ENCODE results near the gene COLGALT1. TPM values are rescaled to one million over a fixed set of nuclear protein-coding genes. Genes with fewer than 3 reads are reported as not detected.
"Not testable (repeated sequence)": the region's sequence is repeated elsewhere in the genome, so short reads cannot be mapped to it uniquely, and the experiment has no call there.

Gene COLGALT1
- total and polyA plus RNA-seq, 5 donors from 2014 or later, result 17.1 to 40.6 (median 18.3) TPM

- H3K4me3 Mint-ChIP-seq, result peak overlapping the region in 1 of 4 donors; percentile 34
- H3K27me3 Mint-ChIP-seq, result no peaks in the 10 kb centered on the region
These were observed 7.1 kb downstream of the COLGALT1 start for GRCh38 chr19:17562561-17562960.

GRCh38 chr19:17564781-17565180 lies 9.3 kb downstream of the COLGALT1 start:
- no peaks in the 10 kb centered on the region for H3K4me1 ChIP-seq (ENCODE audit: control insufficient read depth, insufficient read depth, low read length, poor library complexity, severe bottlenecking)
- Mint-ChIP-seq H3K27ac (no peak overlapping the region), H3K27me3 (no peaks in the 10 kb centered on the region), H3K4me1 (peaks cover 0 to 13% (median 3%) of the 10 kb centered on the region in 4 donors), H3K36me3 (peaks cover 23% of the 10 kb centered on the region), H3K4me3 (no peak overlapping the region), H3K9me3 (no peaks in the 10 kb centered on the region)
- DNase-seq (no peak), ATAC-seq (ENCODE audit: low read depth in 2 of 2) (no peak)
- no peaks in the 10 kb centered on the region for H3K9me3 ChIP-seq (ENCODE audit: control insufficient read depth in 2 of 2, low read length in 2 of 2)
- no peak overlapping the region for H3K27ac ChIP-seq (ENCODE audit: insufficient read depth, low read length, poor library complexity, severe bottlenecking)
- H3K4me3 ChIP-seq (ENCODE audit: low read depth, low read length), result no peak overlapping the region
- H3K27me3 ChIP-seq (ENCODE audit: control insufficient read depth, insufficient read depth, low read length), result no peaks in the 10 kb centered on the region
- H3K36me3 ChIP-seq (ENCODE audit: control insufficient read depth, insufficient read depth, low read length), result peaks cover 54% of the 10 kb centered on the region

More at GRCh38 chr19:17562561-17562960, 7.1 kb downstream of the COLGALT1 start:
- no peak overlapping the region for H3K27ac Mint-ChIP-seq
- ATAC-seq (ENCODE audit: low read depth in 2 of 2), result no peak
- peaks cover 0 to 19% (median 3%) of the 10 kb centered on the region in 4 donors for H3K4me1 Mint-ChIP-seq
- H3K9me3 Mint-ChIP-seq, result no peaks in the 10 kb centered on the region
- no peak for DNase-seq
- H3K36me3 ChIP-seq (ENCODE audit: control insufficient read depth, insufficient read depth, low read length), result peaks cover 49% of the 10 kb centered on the region
- H3K36me3 Mint-ChIP-seq, result peaks cover 19% of the 10 kb centered on the region
- no peaks in the 10 kb centered on the region for H3K4me1 ChIP-seq (ENCODE audit: control insufficient read depth, insufficient read depth, low read length, poor library complexity, severe bottlenecking)
- H3K9me3 ChIP-seq (ENCODE audit: control insufficient read depth in 2 of 2, low read length in 2 of 2), result no peaks in the 10 kb centered on the region
- no peaks in the 10 kb centered on the region for H3K27me3 ChIP-seq (ENCODE audit: control insufficient read depth, insufficient read depth, low read length)
- no peak overlapping the region for H3K27ac ChIP-seq (ENCODE audit: insufficient read depth, low read length, poor library complexity, severe bottlenecking)
- no peak overlapping the region for H3K4me3 ChIP-seq (ENCODE audit: low read depth, low read length)

GRCh38 chr19:17565611-17566010 lies 10.2 kb downstream of the COLGALT1 start:
- Histone ChIP-seq H3K27ac (ENCODE audit: insufficient read depth, low read length, poor library complexity, severe bottlenecking) (no peak overlapping the region), H3K4me1 (ENCODE audit: control insufficient read depth, insufficient read depth, low read length, poor library complexity, severe bottlenecking) (no peaks in the 10 kb centered on the region), H3K4me3 (ENCODE audit: low read depth, low read length) (no peak overlapping the region), H3K9me3 (ENCODE audit: control insufficient read depth in 2 of 2, low read length in 2 of 2) (no peaks in the 10 kb centered on the region), H3K36me3 (ENCODE audit: control insufficient read depth, insufficient read depth, low read length) (peaks cover 46% of the 10 kb centered on the region), H3K27me3 (ENCODE audit: control insufficient read depth, insufficient read depth, low read length) (no peaks in the 10 kb centered on the region)
- no peak for ATAC-seq (ENCODE audit: low read depth in 2 of 2)
- H3K36me3 Mint-ChIP-seq, result peaks cover 18% of the 10 kb centered on the region
- H3K4me1 Mint-ChIP-seq, result peaks cover 0 to 9% (median 1%) of the 10 kb centered on the region in 4 donors
- DNase-seq, result no peak
- H3K4me3 Mint-ChIP-seq, result no peak overlapping the region
- no peak overlapping the region for H3K27ac Mint-ChIP-seq
- H3K9me3 Mint-ChIP-seq, result no peaks in the 10 kb centered on the region
- no peaks in the 10 kb centered on the region for H3K27me3 Mint-ChIP-seq

- Histone ChIP-seq H3K36me3 (ENCODE audit: control insufficient read depth, insufficient read depth, low read length) (peaks cover 60% of the 10 kb centered on the region), H3K27me3 (ENCODE audit: control insufficient read depth, insufficient read depth, low read length) (no peaks in the 10 kb centered on the region), H3K4me3 (ENCODE audit: low read depth, low read length) (no peak overlapping the region), H3K4me1 (ENCODE audit: control insufficient read depth, insufficient read depth, low read length, poor library complexity, severe bottlenecking) (no peaks in the 10 kb centered on the region), H3K9me3 (ENCODE audit: control insufficient read depth in 2 of 2, low read length in 2 of 2) (no peaks in the 10 kb centered on the region), H3K27ac (ENCODE audit: insufficient read depth, low read length, poor library complexity, severe bottlenecking) (no peak overlapping the region)
- no peaks in the 10 kb centered on the region for H3K9me3 Mint-ChIP-seq
- H3K27ac Mint-ChIP-seq, result no peak overlapping the region
- no peak overlapping the region for H3K4me3 Mint-ChIP-seq
- peaks cover 19% of the 10 kb centered on the region for H3K36me3 Mint-ChIP-seq
- ATAC-seq (ENCODE audit: low read depth in 2 of 2) (no peak), DNase-seq (no peak)
- H3K27me3 Mint-ChIP-seq, result no peaks in the 10 kb centered on the region
- peaks cover 0 to 2% (median 0%) of the 10 kb centered on the region in 4 donors for H3K4me1 Mint-ChIP-seq
These were observed 12.5 kb downstream of the COLGALT1 start for GRCh38 chr19:17567940-17568339.

GRCh38 chr19:17570291-17570690 lies 14.8 kb downstream of the COLGALT1 start:
- H3K27me3 Mint-ChIP-seq; H3K27ac ChIP-seq (ENCODE audit: insufficient read depth, low read length, poor library complexity, severe bottlenecking); DNase-seq; ATAC-seq (ENCODE audit: low read depth in 2 of 2); H3K4me3 ChIP-seq (ENCODE audit: low read depth, low read length); H3K4me1 Mint-ChIP-seq; H3K9me3 ChIP-seq (ENCODE audit: control insufficient read depth in 2 of 2, low read length in 2 of 2); H3K9me3 Mint-ChIP-seq; H3K4me1 ChIP-seq (ENCODE audit: control insufficient read depth, insufficient read depth, low read length, poor library complexity, severe bottlenecking); H3K27me3 ChIP-seq (ENCODE audit: control insufficient read depth, insufficient read depth, low read length); H3K27ac Mint-ChIP-seq; H3K4me3 Mint-ChIP-seq: not testable (repeated sequence)
- peaks cover 15% of the 10 kb centered on the region for H3K36me3 Mint-ChIP-seq
- H3K36me3 ChIP-seq (ENCODE audit: control insufficient read depth, insufficient read depth, low read length), result peaks cover 48% of the 10 kb centered on the region

- H3K4me3 Mint-ChIP-seq, result no peak overlapping the region
- no peak for ATAC-seq (ENCODE audit: low read depth in 2 of 2)
- Histone ChIP-seq H3K27ac (ENCODE audit: insufficient read depth, low read length, poor library complexity, severe bottlenecking) (no peak overlapping the region), H3K36me3 (ENCODE audit: control insufficient read depth, insufficient read depth, low read length) (peaks cover 46% of the 10 kb centered on the region), H3K4me3 (ENCODE audit: low read depth, low read length) (no peak overlapping the region), H3K9me3 (ENCODE audit: control insufficient read depth in 2 of 2, low read length in 2 of 2) (no peaks in the 10 kb centered on the region), H3K4me1 (ENCODE audit: control insufficient read depth, insufficient read depth, low read length, poor library complexity, severe bottlenecking) (peaks cover 3% of the 10 kb centered on the region), H3K27me3 (ENCODE audit: control insufficient read depth, insufficient read depth, low read length) (no peaks in the 10 kb centered on the region)
- peaks cover 0 to 5% (median 3%) of the 10 kb centered on the region in 4 donors for H3K4me1 Mint-ChIP-seq
- no peak for DNase-seq
- H3K9me3 Mint-ChIP-seq, result no peaks in the 10 kb centered on the region
- H3K27ac Mint-ChIP-seq, result peak overlapping the region in 1 of 3 donors; percentile 71
- H3K36me3 Mint-ChIP-seq, result peaks cover 15% of the 10 kb centered on the region
- H3K27me3 Mint-ChIP-seq, result no peaks in the 10 kb centered on the region
These were observed 15.3 kb downstream of the COLGALT1 start for GRCh38 chr19:17570791-17571190.

GRCh38 chr19:17572638-17573037 lies 17.2 kb downstream of the COLGALT1 start:
- Histone ChIP-seq H3K4me1 (ENCODE audit: control insufficient read depth, insufficient read depth, low read length, poor library complexity, severe bottlenecking) (peaks cover 3% of the 10 kb centered on the region), H3K27me3 (ENCODE audit: control insufficient read depth, insufficient read depth, low read length) (no peaks in the 10 kb centered on the region), H3K4me3 (ENCODE audit: low read depth, low read length) (no peak overlapping the region), H3K9me3 (ENCODE audit: control insufficient read depth in 2 of 2, low read length in 2 of 2) (no peaks in the 10 kb centered on the region), H3K27ac (ENCODE audit: insufficient read depth, low read length, poor library complexity, severe bottlenecking) (no peak overlapping the region), H3K36me3 (ENCODE audit: control insufficient read depth, insufficient read depth, low read length) (peaks cover 38% of the 10 kb centered on the region)
- ATAC-seq (ENCODE audit: low read depth in 2 of 2), result no peak
- DNase-seq, result no peak
- H3K4me3 Mint-ChIP-seq, result no peak overlapping the region
- H3K4me1 Mint-ChIP-seq, result peaks cover 0 to 5% (median 3%) of the 10 kb centered on the region in 4 donors
- H3K27me3 Mint-ChIP-seq, result no peaks in the 10 kb centered on the region
- H3K9me3 Mint-ChIP-seq, result no peaks in the 10 kb centered on the region
- peaks cover 15% of the 10 kb centered on the region for H3K36me3 Mint-ChIP-seq
- no peak overlapping the region for H3K27ac Mint-ChIP-seq

GRCh38 chr19:17575871-17576757 lies 20.7 kb downstream of the COLGALT1 start:
- Histone ChIP-seq H3K36me3 (ENCODE audit: control insufficient read depth, insufficient read depth, low read length) (peaks cover 41% of the 10 kb centered on the region), H3K4me3 (ENCODE audit: low read depth, low read length) (no peak overlapping the region), H3K4me1 (ENCODE audit: control insufficient read depth, insufficient read depth, low read length, poor library complexity, severe bottlenecking) (peaks cover 3% of the 10 kb centered on the region), H3K9me3 (ENCODE audit: control insufficient read depth in 2 of 2, low read length in 2 of 2) (no peaks in the 10 kb centered on the region), H3K27me3 (ENCODE audit: control insufficient read depth, insufficient read depth, low read length) (no peaks in the 10 kb centered on the region), H3K27ac (ENCODE audit: insufficient read depth, low read length, poor library complexity, severe bottlenecking) (no peak overlapping the region)
- H3K36me3 Mint-ChIP-seq, result peaks cover 18% of the 10 kb centered on the region
- DNase-seq, result no peak
- ATAC-seq (ENCODE audit: low read depth in 2 of 2), result no peak
- H3K4me3 Mint-ChIP-seq, result no peak overlapping the region
- H3K9me3 Mint-ChIP-seq, result no peaks in the 10 kb centered on the region
- no peaks in the 10 kb centered on the region for H3K27me3 Mint-ChIP-seq
- peaks cover 0 to 8% (median 6%) of the 10 kb centered on the region in 4 donors for H3K4me1 Mint-ChIP-seq
- no peak overlapping the region for H3K27ac Mint-ChIP-seq
